GM18861 (cell line): ENCODE data around the gene FOXO3.
"Not testable (repeated sequence)": the region's sequence is repeated elsewhere in the genome, so short reads cannot be mapped to it uniquely, and the experiment has no call there.

Experiments
- ATAC-seq: cut with Tn5 transposase; IDR thresholded peaks from one replicate; pipeline ENCODE4 v1.9.1; 2021; ENCODE audit not compliant: unreplicated experiment

Gene FOXO3

GRCh38 chr6:108681721-108682120 lies 121.0 kb downstream of the FOXO3 start:
- ATAC-seq: not testable (repeated sequence)

- ATAC-seq: not testable (repeated sequence)
Measured at GRCh38 chr6:108682383-108683119, 121.8 kb downstream of the FOXO3 start.

- ATAC-seq: not testable (repeated sequence)
Measured at GRCh38 chr6:108683976-108684375, 123.3 kb downstream of the FOXO3 start.

- ATAC-seq: no peak
Measured at GRCh38 chr6:108684771-108685329, 124.1 kb downstream of the FOXO3 start.

- ATAC-seq: no peak
Measured at GRCh38 chr6:108685970-108686369, 125.3 kb downstream of the FOXO3 start.

- ATAC-seq: no peak
Measured at GRCh38 chr6:108686896-108687295, 126.2 kb downstream of the FOXO3 start.

GRCh38 chr6:108687921-108688320 lies 127.2 kb downstream of the FOXO3 start:
- ATAC-seq: no peak

GRCh38 chr6:108689272-108690161 lies 128.8 kb downstream of the FOXO3 start:
- no peak for ATAC-seq

GRCh38 chr6:108690326-108691049 lies 129.8 kb downstream of the FOXO3 start:
- no peak for ATAC-seq

GRCh38 chr6:108693430-108694154 lies 132.9 kb downstream of the FOXO3 start:
- no peak for ATAC-seq

- no peak for ATAC-seq
Measured at GRCh38 chr6:108694816-108695215, 134.1 kb downstream of the FOXO3 start.

GRCh38 chr6:108697561-108698161 lies 136.9 kb downstream of the FOXO3 start:
- no peak for ATAC-seq

GRCh38 chr6:108698593-108699289 lies 138.0 kb downstream of the FOXO3 start:
- ATAC-seq: no peak

- ATAC-seq: no peak
Measured at GRCh38 chr6:108699290-108700041, 138.7 kb downstream of the FOXO3 start.

GRCh38 chr6:108702106-108702851 lies 141.6 kb downstream of the FOXO3 start:
- no peak for ATAC-seq

GRCh38 chr6:108706649-108707048 lies 145.9 kb downstream of the FOXO3 start:
- no peak for ATAC-seq

GRCh38 chr6:108707328-108707976 lies 146.7 kb downstream of the FOXO3 start:
- no peak for ATAC-seq
